OCI-LY1 (cell line): ENCODE measurements around the gene C12orf75.
"Not testable (repeated sequence)": the region's sequence is repeated elsewhere in the genome, so short reads cannot be mapped to it uniquely, and the experiment has no call there.

ENCODE experiments used
- H2AFZ ChIP-seq: fragments of 200-600 bp; sonication (generic), shearing (Covaris generic); 2 replicates; pipeline ENCODE4 v1.6.0; 2014; ENCODE audit warnings: antibody characterized with exemption, mild to moderate bottlenecking, low read length
- H3F3A ChIP-seq: fragments of 200-600 bp; sonication (generic), shearing (Covaris generic); 2 replicates; pipeline ENCODE4 v1.6.0; 2014; ENCODE audit warnings: mild to moderate bottlenecking, antibody characterized with exemption, low read length, moderate library complexity; ENCODE audit not compliant: insufficient read depth
- H3K27ac ChIP-seq: fragments of 200-600 bp; sonication (generic); 2 replicates; pipeline ENCODE4 v1.5.1; 2014; ENCODE audit warnings: low read length, mixed run types, mild to moderate bottlenecking, low read depth; ENCODE audit not compliant: poor library complexity, severe bottlenecking
- H3K27me3 ChIP-seq: fragments of 200-600 bp; sonication (generic); 2 replicates; pipeline ENCODE4 v1.6.0; 2014; ENCODE audit warnings: antibody characterized with exemption, mild to moderate bottlenecking, low read length, moderate library complexity; ENCODE audit not compliant: insufficient read depth
- H3K36me3 ChIP-seq: fragments of 200-600 bp; sonication (generic); 2 replicates; pipeline ENCODE4 v1.6.1; 2014; ENCODE audit warnings: mild to moderate bottlenecking, antibody characterized with exemption, low read length, moderate library complexity, mixed read lengths; ENCODE audit not compliant: insufficient read depth
- H3K4me1 ChIP-seq: fragments of 200-600 bp; sonication (generic); 2 replicates; pipeline ENCODE4 v1.5.1; 2014; ENCODE audit warnings: mild to moderate bottlenecking, low read length, moderate library complexity; ENCODE audit not compliant: insufficient read depth, severe bottlenecking
- H3K4me2 ChIP-seq: fragments of 200-600 bp; sonication (generic), shearing (Covaris generic); 2 replicates; pipeline ENCODE4 v1.6.1; 2014; ENCODE audit warnings: low read length
- H3K4me3 ChIP-seq: fragments of 200-600 bp; sonication (generic); 2 replicates; pipeline ENCODE4 v1.5.1; 2014; ENCODE audit warnings: low read length, low read depth, mild to moderate bottlenecking, mixed read lengths; ENCODE audit not compliant: poor library complexity, severe bottlenecking
- H3K79me2 ChIP-seq: fragments of 200-600 bp; shearing (Covaris generic); 2 replicates; pipeline ENCODE4 v1.6.1; 2016; ENCODE audit warnings: mixed run types, low read length, mixed read lengths; ENCODE audit not compliant: insufficient read depth
- H3K9ac ChIP-seq: fragments of 200-600 bp; sonication (generic), shearing (Covaris generic); 2 replicates; pipeline ENCODE4 v1.6.1; 2014; ENCODE audit warnings: mild to moderate bottlenecking, low read length, mixed read lengths
- H3K9me2 ChIP-seq: fragments of 200-600 bp; sonication (generic), shearing (Covaris generic); 2 replicates; pipeline ENCODE4 v1.6.1; 2014; ENCODE audit warnings: low read depth, mild to moderate bottlenecking, low read length, mixed read lengths
- H3K9me3 ChIP-seq: fragments of 200-600 bp; shearing (Covaris generic); 2 replicates; pipeline ENCODE4 v1.6.1; 2014; ENCODE audit warnings: low read length, mixed read lengths
- H4K20me1 ChIP-seq: fragments of 200-600 bp; sonication (generic), shearing (Covaris generic); 2 replicates; pipeline ENCODE4 v1.6.0; 2016; ENCODE audit warnings: mild to moderate bottlenecking, low read length; ENCODE audit not compliant: insufficient read depth
- EZH2 ChIP-seq: fragments of 200-600 bp; sonication (generic), shearing (Covaris generic); IDR thresholded peaks from 2 replicates; pipeline ENCODE4 v1.8.0; 2017; ENCODE audit warnings: borderline replicate concordance, mixed run types, mild to moderate bottlenecking, antibody characterized with exemption, low read length, moderate library complexity, mixed read lengths
- TF ChIP-seq, protein P1 (sequence below): fragments of 200-600 bp; sonication (generic), shearing (Covaris generic); IDR thresholded peaks from 2 replicates; pipeline ENCODE4 v1.5.1; 2017; ENCODE audit warnings: mild to moderate bottlenecking, antibody characterized with exemption, low read length, moderate library complexity, mixed read lengths

Gene C12orf75

GRCh38 chr12:105403095-105403494 lies 72.6 kb downstream of the C12orf75 start:
- H3K27ac ChIP-seq = no peak overlapping the region
- H3K9me3 ChIP-seq = no peaks in the 10 kb centered on the region
- H2AFZ ChIP-seq = no peak overlapping the region
- no peaks in the 10 kb centered on the region for H3K36me3 ChIP-seq
- no peaks in the 10 kb centered on the region for H4K20me1 ChIP-seq
- no peak overlapping the region for H3K4me2 ChIP-seq
- H3K79me2 ChIP-seq = no peaks in the 10 kb centered on the region
- TF ChIP-seq, protein P1, sequence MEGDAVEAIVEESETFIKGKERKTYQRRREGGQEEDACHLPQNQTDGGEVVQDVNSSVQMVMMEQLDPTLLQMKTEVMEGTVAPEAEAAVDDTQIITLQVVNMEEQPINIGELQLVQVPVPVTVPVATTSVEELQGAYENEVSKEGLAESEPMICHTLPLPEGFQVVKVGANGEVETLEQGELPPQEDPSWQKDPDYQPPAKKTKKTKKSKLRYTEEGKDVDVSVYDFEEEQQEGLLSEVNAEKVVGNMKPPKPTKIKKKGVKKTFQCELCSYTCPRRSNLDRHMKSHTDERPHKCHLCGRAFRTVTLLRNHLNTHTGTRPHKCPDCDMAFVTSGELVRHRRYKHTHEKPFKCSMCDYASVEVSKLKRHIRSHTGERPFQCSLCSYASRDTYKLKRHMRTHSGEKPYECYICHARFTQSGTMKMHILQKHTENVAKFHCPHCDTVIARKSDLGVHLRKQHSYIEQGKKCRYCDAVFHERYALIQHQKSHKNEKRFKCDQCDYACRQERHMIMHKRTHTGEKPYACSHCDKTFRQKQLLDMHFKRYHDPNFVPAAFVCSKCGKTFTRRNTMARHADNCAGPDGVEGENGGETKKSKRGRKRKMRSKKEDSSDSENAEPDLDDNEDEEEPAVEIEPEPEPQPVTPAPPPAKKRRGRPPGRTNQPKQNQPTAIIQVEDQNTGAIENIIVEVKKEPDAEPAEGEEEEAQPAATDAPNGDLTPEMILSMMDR = no peak
- no peak for TF ChIP-seq EZH2
- no peaks in the 10 kb centered on the region for H3K27me3 ChIP-seq
- no peaks in the 10 kb centered on the region for H3F3A ChIP-seq
- no peaks in the 10 kb centered on the region for H3K4me1 ChIP-seq
- H3K4me3 ChIP-seq = no peak overlapping the region
- no peak overlapping the region for H3K9ac ChIP-seq
- H3K9me2 ChIP-seq = no peaks in the 10 kb centered on the region

GRCh38 chr12:105404134-105404533 lies 73.6 kb downstream of the C12orf75 start:
- H3K36me3 ChIP-seq, H4K20me1 ChIP-seq, H2AFZ ChIP-seq, H3K79me2 ChIP-seq, H3K4me1 ChIP-seq, H3K9me3 ChIP-seq, H3K27ac ChIP-seq, H3K4me3 ChIP-seq, H3K4me2 ChIP-seq, H3F3A ChIP-seq, H3K27me3 ChIP-seq, H3K9me2 ChIP-seq, H3K9ac ChIP-seq: not testable (repeated sequence)

DNA sequence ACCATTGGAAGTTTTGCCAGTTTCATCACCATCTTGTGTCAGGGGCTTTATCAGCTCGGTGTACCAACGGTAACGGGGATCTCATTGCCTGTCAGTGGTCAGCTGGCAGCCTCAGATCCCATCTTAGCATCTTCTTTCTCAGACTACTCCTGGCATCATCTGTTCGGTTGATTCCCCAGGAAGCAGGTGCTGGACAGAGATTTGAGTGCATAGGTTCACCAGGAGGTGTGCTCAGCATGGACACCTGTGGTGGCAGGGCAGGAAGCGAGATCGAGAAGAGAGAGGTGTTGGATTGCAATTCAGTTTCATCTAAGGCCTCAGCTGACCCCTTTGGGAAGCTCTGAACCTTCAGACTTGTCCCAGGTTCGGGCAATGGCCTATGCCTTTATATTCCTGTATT lies 76.0 kb downstream of the C12orf75 start:
- Histone ChIP-seq H3F3A (no peaks in the 10 kb centered on the region), H2AFZ (no peak overlapping the region), H3K9me3 (no peaks in the 10 kb centered on the region), H3K4me1 (no peaks in the 10 kb centered on the region), H3K36me3 (no peaks in the 10 kb centered on the region), H3K79me2 (no peaks in the 10 kb centered on the region), H3K4me2 (no peak overlapping the region), H3K4me3 (no peak overlapping the region), H3K27me3 (no peaks in the 10 kb centered on the region), H3K27ac (no peak overlapping the region), H3K9me2 (no peaks in the 10 kb centered on the region), H3K9ac (no peak overlapping the region), H4K20me1 (no peaks in the 10 kb centered on the region)
- TF ChIP-seq, protein P1 = no peak
- no peak for TF ChIP-seq EZH2

DNA sequence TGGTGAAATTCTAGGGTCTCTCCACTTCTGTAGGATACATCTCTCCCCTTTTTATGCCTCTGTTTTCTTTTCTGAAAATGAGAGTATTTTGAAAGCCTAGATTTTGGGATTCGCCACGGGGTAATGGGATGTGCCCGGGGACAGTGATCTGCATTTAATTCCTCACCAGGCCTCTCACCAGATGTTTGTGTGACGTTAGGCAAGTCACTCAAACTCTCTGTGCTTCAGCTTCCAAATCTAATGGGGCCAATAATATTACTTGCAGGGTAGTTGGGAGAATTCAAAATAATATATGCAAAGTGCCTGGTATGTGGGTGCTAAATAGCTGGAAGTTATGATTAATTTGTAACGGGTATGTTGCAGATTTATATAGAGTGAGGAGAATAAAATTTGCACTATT lies 78.8 kb downstream of the C12orf75 start:
- TF ChIP-seq EZH2 = no peak
- TF ChIP-seq, protein P1 = no peak
- H3K9ac ChIP-seq = no peak overlapping the region
- H3K9me3 ChIP-seq = no peaks in the 10 kb centered on the region
- H4K20me1 ChIP-seq = no peaks in the 10 kb centered on the region
- no peaks in the 10 kb centered on the region for H3F3A ChIP-seq
- H3K36me3 ChIP-seq = no peaks in the 10 kb centered on the region
- H3K9me2 ChIP-seq = no peaks in the 10 kb centered on the region
- H3K79me2 ChIP-seq = no peaks in the 10 kb centered on the region
- H2AFZ ChIP-seq = no peak overlapping the region
- no peak overlapping the region for H3K4me3 ChIP-seq
- H3K27ac ChIP-seq = no peak overlapping the region
- no peak overlapping the region for H3K4me2 ChIP-seq
- no peaks in the 10 kb centered on the region for H3K27me3 ChIP-seq
- no peaks in the 10 kb centered on the region for H3K4me1 ChIP-seq
